HG03139 (cell line): ENCODE results near the gene CRYBG3.

Experiments
- ATAC-seq: cut with Tn5 transposase; IDR thresholded peaks from one replicate; pipeline ENCODE4 v1.9.1; 2021; ENCODE audit not compliant: unreplicated experiment

The CRYBG3 gene

DNA sequence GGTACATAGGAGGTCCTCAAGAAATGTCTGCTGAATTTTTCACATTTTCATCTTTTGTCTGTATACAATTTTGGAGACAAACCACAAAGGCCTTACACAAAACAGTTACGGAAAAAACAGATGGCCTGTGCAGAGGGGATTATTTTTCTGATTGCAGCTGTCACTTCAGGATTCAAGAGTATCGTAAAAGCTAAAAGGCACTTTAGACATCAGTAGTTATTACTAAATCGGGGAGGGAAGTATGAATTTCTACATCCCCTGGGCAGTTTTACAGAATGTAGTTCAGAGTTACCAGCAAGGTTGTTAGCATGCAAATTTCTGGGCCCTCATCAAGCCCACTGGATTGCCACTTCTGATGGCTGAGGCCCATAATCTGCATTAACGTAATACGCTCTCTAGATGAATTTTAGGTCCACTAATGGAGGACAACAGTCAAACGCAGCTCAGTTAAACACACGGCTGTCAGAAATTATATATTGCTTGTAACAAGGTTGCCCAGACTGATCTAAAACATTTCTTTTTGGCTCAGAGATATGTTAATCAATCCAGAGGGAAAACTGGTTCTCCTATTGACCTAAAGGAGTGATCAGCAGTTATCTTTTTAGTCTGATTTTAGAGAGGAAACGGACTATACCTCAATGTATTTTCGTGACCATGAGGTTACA is 149.3 kb downstream of the CRYBG3 start:
- no peak for ATAC-seq

GRCh38 chr3:97971679-97972567 is 150.1 kb downstream of the CRYBG3 start, which contains the start of gene RIOX2:
Gene RIOX2, minus strand, starts transcription at chr3:97972431. Its CDS starts 4,838 bp downstream, at chr3:97967593.
- ATAC-seq, result peak; percentile 84

DNA sequence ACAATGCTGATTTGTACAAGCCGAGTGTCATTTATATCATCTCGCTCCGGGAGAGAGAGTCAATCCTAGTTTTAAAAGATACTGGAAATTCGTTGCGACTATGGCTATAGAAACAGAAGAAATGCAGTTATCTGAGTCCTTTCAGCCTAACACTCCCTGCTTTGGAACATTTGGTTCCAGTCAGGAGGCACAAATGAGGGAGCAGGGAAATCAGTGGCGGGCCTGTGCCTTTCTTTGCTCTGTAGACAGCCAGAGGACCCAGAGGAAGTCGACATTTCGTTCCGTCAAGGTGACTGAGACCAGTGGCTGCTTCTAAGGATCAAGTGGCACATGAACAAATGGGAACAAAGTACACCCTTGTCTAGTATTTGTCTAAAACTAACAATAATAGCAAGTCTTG is 151.2 kb downstream of the CRYBG3 start:
- ATAC-seq, result no peak

DNA sequence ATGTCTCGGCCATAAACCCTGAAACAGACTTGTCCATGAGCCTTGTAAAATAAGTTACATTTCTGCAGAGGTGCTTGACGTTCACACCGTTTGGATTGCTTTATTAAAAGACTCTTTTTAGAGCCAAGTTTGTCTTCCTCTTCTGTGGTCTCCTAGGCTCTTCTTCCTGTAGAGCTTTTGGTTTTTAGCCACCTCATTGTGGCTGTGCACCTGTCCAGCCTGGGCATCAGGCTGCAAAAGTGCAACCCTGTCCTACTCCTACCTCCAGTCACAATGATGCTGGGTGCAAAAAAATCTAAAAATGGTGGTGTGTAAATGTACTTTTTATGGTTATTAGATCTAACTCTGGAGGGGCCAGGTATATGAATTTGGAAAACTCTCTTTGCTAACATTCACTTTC is 153.2 kb downstream of the CRYBG3 start:
- no peak for ATAC-seq

DNA sequence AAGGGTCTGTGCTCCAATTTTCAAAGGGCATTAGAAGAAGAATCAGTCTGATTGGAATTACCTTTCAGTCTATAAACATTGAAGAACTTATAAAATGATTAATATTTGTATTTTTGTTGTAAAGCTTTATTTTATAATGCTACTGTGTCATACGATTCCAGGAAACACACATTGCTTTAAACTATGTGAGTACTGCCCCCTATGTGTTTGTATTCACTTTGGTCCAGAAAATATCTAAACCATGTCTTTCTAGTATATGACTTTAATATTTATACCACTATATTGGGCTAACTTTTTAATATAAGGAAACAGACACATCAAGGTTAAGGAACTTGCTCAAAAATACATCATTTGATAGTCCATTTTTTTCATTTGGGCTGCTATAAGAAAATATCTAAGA is 153.7 kb downstream of the CRYBG3 start:
- ATAC-seq, result no peak

DNA sequence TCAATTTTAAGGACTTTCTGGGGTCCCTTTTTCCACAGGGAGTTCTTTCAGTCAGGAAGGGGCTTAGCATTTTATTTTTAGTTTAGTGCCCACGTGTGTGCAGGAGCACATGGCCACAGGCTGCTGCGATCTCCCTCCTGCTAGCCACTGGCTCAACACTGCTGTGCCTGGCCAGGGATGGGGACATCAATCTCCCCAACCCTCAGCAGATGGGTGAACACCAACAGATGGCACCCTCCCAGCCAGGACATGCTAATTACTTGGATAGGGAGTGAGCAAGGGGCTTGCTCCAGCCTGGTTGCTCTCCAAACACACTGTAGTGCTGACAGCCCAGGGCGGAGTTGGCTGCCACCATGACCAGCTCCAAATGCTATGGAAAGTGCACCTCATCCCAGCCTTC is 157.8 kb downstream of the CRYBG3 start:
- ATAC-seq, result no peak

DNA sequence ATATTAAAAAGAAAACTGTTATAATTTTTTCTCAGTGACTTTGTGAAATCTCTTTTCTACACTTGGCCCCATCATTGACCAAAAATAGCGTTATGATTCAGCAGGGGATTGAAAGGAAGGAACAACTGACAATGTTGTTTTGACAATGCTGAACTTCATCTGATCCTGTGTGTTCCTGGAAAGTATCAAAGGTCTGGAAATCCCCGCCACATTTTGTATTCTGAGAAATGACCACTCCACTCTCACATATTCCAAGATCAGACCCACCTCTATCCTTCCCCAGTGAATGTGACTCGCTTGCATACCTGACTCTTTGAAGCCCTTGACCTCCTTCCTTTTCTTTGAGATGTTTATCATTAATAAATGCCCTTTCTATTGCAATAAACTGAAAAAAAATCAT is 160.1 kb downstream of the CRYBG3 start:
- no peak for ATAC-seq

- no peak for ATAC-seq
Observed at GRCh38 chr3:97983933-97984491, 162.2 kb downstream of the CRYBG3 start.

- no peak for ATAC-seq
Observed at GRCh38 chr3:97987306-97987705, 165.5 kb downstream of the CRYBG3 start.

DNA sequence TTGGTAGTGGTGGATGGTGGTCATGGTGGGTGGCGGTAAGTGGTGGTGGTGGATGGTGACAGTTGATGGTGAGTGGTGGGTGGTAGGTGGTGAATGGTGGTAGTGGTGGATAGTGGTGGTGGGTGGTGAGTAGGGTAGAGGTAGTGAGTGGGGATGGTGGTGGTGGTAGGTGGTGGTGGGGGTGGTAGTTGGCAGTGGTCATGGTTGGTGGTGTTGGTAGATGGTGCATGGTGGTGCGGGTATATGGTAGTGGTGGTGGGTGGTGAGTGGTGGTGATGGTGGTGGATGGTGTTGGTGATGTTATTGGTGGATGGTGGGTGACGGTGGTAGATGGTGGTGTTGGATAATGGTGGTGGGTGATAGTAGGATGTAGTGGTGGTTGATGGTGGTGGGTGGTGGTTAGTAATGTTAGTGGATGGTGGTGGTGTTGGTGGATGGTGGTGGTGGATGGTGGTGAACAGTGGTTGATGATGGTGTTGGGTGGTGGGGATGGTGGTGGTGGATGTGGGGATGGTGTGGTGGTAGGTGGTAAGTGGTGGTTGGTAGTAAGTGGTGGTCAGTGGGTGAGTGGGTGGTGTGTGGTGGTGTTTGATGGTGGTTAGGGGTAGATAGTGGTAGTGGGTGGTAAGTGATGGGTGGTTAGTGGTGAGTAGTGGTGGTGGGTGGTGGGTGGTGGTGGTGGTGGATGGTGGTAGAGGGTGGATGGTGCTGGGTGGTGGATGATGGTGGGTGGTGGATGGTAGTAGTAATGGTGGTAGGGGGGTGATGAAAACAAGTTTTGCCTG is 167.2 kb downstream of the CRYBG3 start:
- ATAC-seq, result no peak

DNA sequence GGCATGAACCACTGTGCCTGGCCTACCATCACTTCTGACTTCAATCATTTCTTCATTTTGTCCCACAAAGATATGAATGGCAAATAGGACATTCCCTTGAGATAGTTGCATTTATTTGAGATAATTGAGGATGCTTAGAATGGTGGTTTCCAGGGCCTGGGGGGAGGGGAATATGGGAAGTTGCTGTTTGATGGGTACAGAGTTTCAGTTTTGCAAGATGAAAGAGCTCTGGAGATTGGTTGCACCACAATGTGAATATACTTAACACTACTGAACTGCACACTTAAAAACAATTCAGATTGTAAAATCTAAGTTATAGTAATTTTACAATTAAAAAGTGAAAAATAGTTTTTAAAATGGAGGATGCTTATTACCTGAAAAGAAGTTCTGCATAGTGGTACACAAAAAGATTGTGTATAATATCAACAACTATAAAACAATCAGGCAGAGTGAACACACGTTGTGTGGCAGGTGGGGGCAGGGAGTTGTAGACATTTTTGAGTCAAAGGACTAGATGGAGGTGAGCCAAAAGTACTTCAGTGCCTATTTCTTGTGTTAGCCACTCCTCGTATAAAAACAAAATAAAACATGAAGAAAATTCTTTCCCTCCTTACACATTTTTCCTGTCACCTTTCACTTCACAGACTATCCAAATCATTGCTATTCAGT is 168.9 kb downstream of the CRYBG3 start:
- no peak for ATAC-seq

DNA sequence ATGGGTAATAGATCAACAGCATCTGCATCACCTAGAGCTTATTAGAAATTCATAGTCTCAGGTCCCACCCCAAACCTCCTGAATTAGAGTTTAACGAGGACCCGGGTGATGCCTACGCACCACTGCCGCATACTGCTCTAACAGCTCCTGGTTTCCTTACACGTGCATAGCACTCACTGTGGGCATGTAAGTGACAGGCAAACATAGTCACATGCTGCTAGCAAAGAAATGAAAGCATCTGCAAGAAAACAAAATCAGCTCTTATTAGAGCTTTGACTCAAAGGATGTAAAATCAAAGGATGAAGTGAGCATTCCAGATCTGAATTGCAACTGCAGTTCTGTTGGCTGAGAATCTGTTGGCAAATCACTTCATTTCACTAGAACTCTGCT is 169.5 kb downstream of the CRYBG3 start:
- ATAC-seq, result no peak

DNA sequence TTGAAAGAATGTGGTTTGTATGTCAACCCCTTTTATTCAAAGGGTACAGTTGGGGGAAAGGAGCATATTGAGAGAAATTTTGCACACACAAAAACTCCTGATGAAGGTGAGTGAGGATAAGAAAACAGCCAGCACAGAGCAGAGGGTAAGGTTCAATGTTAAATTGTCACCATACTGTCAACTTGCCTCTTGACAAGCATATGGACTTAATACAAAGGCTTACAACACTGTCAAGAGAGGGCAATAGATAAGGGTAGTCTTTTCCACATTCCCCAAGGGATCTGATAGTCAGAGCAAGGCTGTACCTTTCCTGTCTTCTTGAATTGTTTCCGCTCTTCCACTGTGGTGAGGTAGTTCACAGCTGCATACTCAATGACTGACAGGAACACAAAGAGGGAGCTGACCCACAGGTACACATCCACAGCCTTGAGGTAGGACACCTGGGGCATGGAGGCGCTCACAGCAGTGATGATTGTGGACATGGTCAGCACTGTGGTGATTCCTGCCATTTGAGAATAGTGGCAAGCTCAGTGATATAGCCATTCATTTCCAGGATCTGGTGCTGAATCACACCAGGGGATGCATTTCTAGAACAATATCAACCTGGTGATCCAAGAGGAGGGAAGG is 170.8 kb downstream of the CRYBG3 start:
- no peak for ATAC-seq

DNA sequence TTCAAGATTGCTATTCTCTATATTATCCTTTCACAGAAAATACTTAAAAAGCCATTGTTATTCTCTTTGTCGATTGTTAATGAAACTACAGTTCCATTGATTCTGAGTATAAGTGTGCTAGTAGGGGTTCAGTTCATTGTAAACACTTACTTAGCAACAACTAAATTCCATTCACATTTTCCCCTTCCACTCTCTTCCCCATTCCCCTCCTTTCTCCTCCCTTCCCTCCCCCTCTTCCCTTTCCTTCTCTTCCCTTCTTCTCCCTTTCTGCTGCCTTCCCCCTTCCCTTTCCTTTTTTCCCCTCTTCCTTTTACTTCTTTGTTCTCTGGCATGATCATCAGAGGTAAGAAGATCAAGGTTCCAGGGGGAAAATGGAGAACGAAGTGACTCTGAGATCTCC is 171.7 kb downstream of the CRYBG3 start:
- no peak for ATAC-seq

DNA sequence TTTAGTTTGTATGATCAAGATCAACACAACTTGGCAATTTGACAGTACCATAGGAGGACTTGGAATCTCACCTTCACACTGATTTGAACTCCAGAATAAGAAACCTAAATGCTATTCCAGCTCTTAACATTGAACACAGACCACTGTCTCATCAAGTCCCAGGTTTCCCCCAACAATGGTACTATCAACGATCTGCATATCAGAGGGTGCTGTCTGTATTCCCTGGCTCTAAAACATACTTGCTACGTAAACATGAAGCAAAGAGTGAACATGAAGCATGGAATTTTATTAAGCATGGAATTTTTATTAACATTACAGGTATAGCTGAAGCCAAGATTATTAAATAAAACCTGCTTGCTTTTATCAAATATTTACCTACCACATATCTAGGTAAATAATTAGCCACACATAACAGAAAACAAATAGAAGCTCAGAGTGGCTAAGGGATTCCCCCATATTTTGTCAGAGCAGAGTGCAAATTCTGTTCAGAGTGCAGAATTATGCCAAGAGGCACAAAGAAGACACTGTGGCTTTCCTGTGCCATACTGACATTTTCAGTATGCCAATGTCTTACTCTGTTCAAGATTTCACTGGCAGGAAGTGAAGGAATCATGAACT is 172.6 kb downstream of the CRYBG3 start:
- no peak for ATAC-seq
